Hippocampal formation (tissue), 2 donors: ENCODE measurements around the gene SNX25.

ENCODE experiments used
- DNase-seq, 2 donors: peaks; one replicate each; lab custom pipeline; 2025; lab: John Stamatoyannopoulos, UW

Gene SNX25

GRCh38 chr4:185379326-185380295 lies 170.2 kb downstream of the SNX25 start:
- DNase-seq, result no peak

GRCh38 chr4:185380320-185380719 lies 170.9 kb downstream of the SNX25 start:
- DNase-seq, result no peak

GRCh38 chr4:185381288-185382196 lies 172.1 kb downstream of the SNX25 start:
- DNase-seq, result no peak

GRCh38 chr4:185382754-185383153 lies 173.4 kb downstream of the SNX25 start:
- DNase-seq, result no peak

GRCh38 chr4:185383451-185383850 lies 174.1 kb downstream of the SNX25 start:
- no peak for DNase-seq

- DNase-seq, result no peak
Measured at GRCh38 chr4:185384061-185384460, 174.7 kb downstream of the SNX25 start.

- DNase-seq, result no peak
Measured at GRCh38 chr4:185384930-185385331, 175.5 kb downstream of the SNX25 start.

GRCh38 chr4:185387957-185388356 lies 178.6 kb downstream of the SNX25 start:
- no peak for DNase-seq

GRCh38 chr4:185390941-185391340 lies 181.5 kb downstream of the SNX25 start:
- DNase-seq, result no peak

GRCh38 chr4:185392156-185392555 lies 182.8 kb downstream of the SNX25 start:
- DNase-seq, result no peak

GRCh38 chr4:185394568-185395237 lies 185.3 kb downstream of the SNX25 start:
- DNase-seq, result peak in 1 of 2 donors; percentile 38

- DNase-seq, result peak in 1 of 2 donors; percentile 87
Measured at GRCh38 chr4:185395238-185395955, 186.0 kb downstream of the SNX25 start, which contains the start of gene LRP2BP. Gene LRP2BP (minus strand): TSS chr4:185395924. CDS start chr4:185378186, 17,738 bp downstream.

- peak; percentile 95 to 97 for DNase-seq
Measured at GRCh38 chr4:185395956-185396723, 186.7 kb downstream of the SNX25 start.

GRCh38 chr4:185396724-185397385 lies 187.5 kb downstream of the SNX25 start, which contains the start of gene ANKRD37:
Gene ANKRD37 (plus strand): TSS chr4:185396841. CDS start chr4:185396924, 83 bp downstream.
- peak; percentile 48 to 50 for DNase-seq

GRCh38 chr4:185398618-185399017 lies 189.2 kb downstream of the SNX25 start:
- DNase-seq, result no peak

- no peak for DNase-seq
Measured at GRCh38 chr4:185399466-185399865, 190.1 kb downstream of the SNX25 start.

- no peak for DNase-seq
Measured at GRCh38 chr4:185404031-185404430, 194.6 kb downstream of the SNX25 start.

GRCh38 chr4:185405296-185405999 lies 196.1 kb downstream of the SNX25 start:
- no peak for DNase-seq

GRCh38 chr4:185408432-185408831 lies 199.0 kb downstream of the SNX25 start:
- no peak for DNase-seq
